GM12878 (cell line): ENCODE results near the gene CCDC15. TPM values are rescaled to one million over a fixed set of nuclear protein-coding genes. Genes with fewer than 3 reads are reported as not detected.

ENCODE experiments used
- ATAC-seq: fragments of 200-7000 bp; cut with Tn5 transposase; 3 replicates; pipeline ENCODE4 v1.9.1; 2020; ENCODE audit warnings: mild to moderate bottlenecking, moderate library complexity
- BruUV-seq: library from RNA; stranded (reverse); fragments of 400-500 nt; replicated peaks from 2 replicates; lab custom pipeline; 2021; lab: Mats Ljungman, UMichigan
- CTCF ChIA-PET: fragments of 300-600 bp; sonication (Branson Sonifier 250); formaldehyde crosslinking; extraction: SDS; loops from one replicate; lab custom pipeline; 2021; ENCODE audit warnings: inconsistent platforms; lab: Yijun Ruan, JAX
- POLR2A ChIA-PET: fragments of 350-600 bp; formaldehyde crosslinking; extraction: SDS; loops from one replicate; lab custom pipeline; 2021; ENCODE audit warnings: inconsistent platforms; lab: Charles Lee
- RAD21 ChIA-PET: fragments of 300-600 bp; sonication (Branson Sonifier 250); formaldehyde crosslinking; loops from one replicate; lab custom pipeline; 2023; ENCODE audit warnings: antibody characterized with exemption; ENCODE audit not compliant: unreplicated experiment; lab: Charles Lee
- SMC1A ChIA-PET: fragments of 300-600 bp; sonication (Branson Sonifier 250); formaldehyde crosslinking; loops from one replicate; lab custom pipeline; 2023; ENCODE audit not compliant: unreplicated experiment, uncharacterized antibody; lab: Charles Lee
- DNase-seq: peaks from one replicate; pipeline ENCODE4 v3.0.0-alpha.2; 2011; ENCODE audit warnings: low read depth, low spot score
- FAIRE-seq: peaks from 3 replicates; lab custom pipeline; 2011; peaks lifted over from hg19 to GRCh38; lab: Jason Lieb, UNC
- H2AFZ ChIP-seq: 2 replicates; pipeline ENCODE4 v1.6.0; 2011; ENCODE audit warnings: low read depth, low read length, control low read depth; ENCODE audit not compliant: control insufficient read depth
- H3K27ac ChIP-seq: 2 replicates; pipeline ENCODE4 v1.5.1; 2011; ENCODE audit warnings: control low read depth; ENCODE audit not compliant: control insufficient read depth, insufficient read depth
- H3K27me3 ChIP-seq, 2 experiments: replicated peaks in 1 of 2; 2 replicates each; pipeline versions ENCODE4 v1.6.0 to v1.6.1; 2011; ENCODE audit warnings: low read length in 1 of 2; ENCODE audit not compliant: control insufficient read depth in 2 of 2, insufficient read depth in 2 of 2
- H3K36me3 ChIP-seq, 2 experiments: 2 replicates each; pipeline ENCODE4 v1.5.1; 2011; ENCODE audit warnings: low read length in 1 of 2; ENCODE audit not compliant: control insufficient read depth in 2 of 2, insufficient read depth in 2 of 2
- H3K4me1 ChIP-seq: 2 replicates; pipeline ENCODE4 v1.6.1; 2011; ENCODE audit warnings: mild to moderate bottlenecking, low read length, moderate library complexity, mixed read lengths; ENCODE audit not compliant: control insufficient read depth, insufficient read depth
- H3K4me2 ChIP-seq: 2 replicates; pipeline ENCODE4 v1.6.0; 2011; ENCODE audit warnings: control low read depth; ENCODE audit not compliant: control insufficient read depth, insufficient read depth
- H3K4me3 ChIP-seq: fragments of 200-600 bp; sonication (generic); 2 replicates; pipeline ENCODE4 v1.5.1; 2016
- H3K79me2 ChIP-seq: 2 replicates; pipeline ENCODE4 v1.6.0; 2011; ENCODE audit warnings: low read length; ENCODE audit not compliant: control insufficient read depth, insufficient read depth
- H3K9ac ChIP-seq: 2 replicates; pipeline ENCODE4 v1.8.0; 2011; ENCODE audit warnings: low read length, control low read depth, mixed read lengths; ENCODE audit not compliant: control insufficient read depth, insufficient read depth
- H3K9me3 ChIP-seq: replicated peaks from 3 replicates; pipeline ENCODE4 v1.5.1; 2011; ENCODE audit warnings: mild to moderate bottlenecking, low read length; ENCODE audit not compliant: control insufficient read depth, insufficient read depth
- H4K20me1 ChIP-seq: 2 replicates; pipeline ENCODE4 v1.6.0; 2011; ENCODE audit not compliant: control insufficient read depth, insufficient read depth
- BRCA1 ChIP-seq: IDR thresholded peaks from 2 replicates; pipeline ENCODE4 v1.6.1; 2011; ENCODE audit warnings: low read depth, low read length, improper control_type of control experiment
- CBFB ChIP-seq: IDR thresholded peaks from 2 replicates; pipeline ENCODE4 v1.6.1; 2016; ENCODE audit warnings: antibody characterized with exemption, low read depth
- CEBPB ChIP-seq, 2 experiments: fragments of 150-350 bp in 1 of 2; IDR thresholded peaks; 2 replicates each; pipeline ENCODE4 v1.6.1; 2012 to 2014; ENCODE audit warnings: low read depth in 2 of 2, low read length in 2 of 2, borderline replicate concordance in 1 of 2, inconsistent platforms in 1 of 2
- HDAC6 ChIP-seq: fragments of 200-600 bp; sonication (generic); IDR thresholded peaks from one replicate; pipeline ENCODE4 v1.8.0; 2017; ENCODE audit warnings: antibody characterized with exemption; ENCODE audit not compliant: unreplicated experiment
- MEF2B ChIP-seq: fragments of 450-650 bp; IDR thresholded peaks from 2 replicates; pipeline ENCODE4 v1.6.1; 2018; ENCODE audit warnings: mild to moderate bottlenecking, moderate library complexity; ENCODE audit not compliant: partially characterized antibody, poor library complexity, severe bottlenecking
- MTA3 ChIP-seq: IDR thresholded peaks from 2 replicates; pipeline ENCODE4 v1.6.1; 2012; ENCODE audit warnings: low read length, inconsistent platforms, borderline replicate concordance
- NFIC ChIP-seq: IDR thresholded peaks from 2 replicates; pipeline ENCODE4 v1.6.1; 2012; ENCODE audit warnings: low read depth, mild to moderate bottlenecking, inconsistent platforms, low read length, moderate library complexity
- NKRF ChIP-seq: fragments of 450-650 bp; conservative IDR thresholded peaks from 2 replicates; pipeline ENCODE4 v1.6.1; 2017; ENCODE audit warnings: mild to moderate bottlenecking, moderate library complexity
- POLR2A ChIP-seq: IDR thresholded peaks from 2 replicates; pipeline ENCODE4 v1.6.1; 2011; ENCODE audit warnings: low read depth, mild to moderate bottlenecking, low read length
- RAD21 ChIP-seq: IDR thresholded peaks from 2 replicates; pipeline ENCODE4 v1.6.1; 2011; ENCODE audit warnings: mild to moderate bottlenecking, low read depth, low read length, moderate library complexity; ENCODE audit not compliant: insufficient read depth
- SPI1 ChIP-seq: IDR thresholded peaks from 2 replicates; pipeline ENCODE4 v1.6.1; 2011; ENCODE audit warnings: low read depth, mild to moderate bottlenecking, low read length, moderate library complexity, borderline replicate concordance; ENCODE audit not compliant: insufficient read depth
- SRF ChIP-seq, 2 experiments: IDR thresholded peaks; 2 replicates each; pipeline ENCODE4 v1.6.1; 2011; ENCODE audit warnings: low read depth in 2 of 2, low read length in 2 of 2, mild to moderate bottlenecking in 1 of 2, moderate library complexity in 1 of 2
- SUZ12 ChIP-seq: fragments of 200-600 bp; sonication (generic); IDR thresholded peaks from one replicate; pipeline ENCODE4 v1.6.1; 2018; ENCODE audit warnings: antibody characterized with exemption, mild to moderate bottlenecking; ENCODE audit not compliant: unreplicated experiment
- ZBED1 ChIP-seq: IDR thresholded peaks from 2 replicates; pipeline ENCODE4 v1.6.1; 2016; ENCODE audit warnings: borderline replicate concordance
- ZBTB11 ChIP-seq: fragments of 450-650 bp; formaldehyde crosslinking; IDR thresholded peaks from 2 replicates; pipeline ENCODE4 v1.5.0; 2022; ENCODE audit warnings: mild to moderate bottlenecking, missing genetic modification characterization
- ZNF217 ChIP-seq: fragments of 450-650 bp; IDR thresholded peaks from 2 replicates; pipeline ENCODE4 v1.6.1; 2017; ENCODE audit warnings: antibody characterized with exemption, mild to moderate bottlenecking
- ZNF384 ChIP-seq: IDR thresholded peaks from 2 replicates; pipeline ENCODE4 v1.6.1; 2012; ENCODE audit warnings: low read depth, mild to moderate bottlenecking, low read length, improper control_type of control experiment, borderline replicate concordance
- WGBS: methylation state at CpG from one replicate; pipeline ENCODE4 v1.1.6; 2016; ENCODE audit warnings: low lambda C conversion rate; ENCODE audit not compliant: insufficient replicate concordance, insufficient coverage; ENCODE audit errors: missing lambda C conversion rate; 5-methylcytosine and 5-hydroxymethylcytosine counted together
- in situ Hi-C: fragments of 300-500 bp; cut with MboI; formaldehyde crosslinking; loops from 9 replicates; pipeline ENCODE4 v1.14.3; 2018; ENCODE audit warnings: mixed read lengths
- intact Hi-C: fragments of 100-400 bp; cut with micrococcal nuclease; formaldehyde crosslinking; loops from one replicate; pipeline ENCODE4 v1.14.2; 2022; ENCODE audit not compliant: unreplicated experiment
- polyA plus RNA-seq, 11 experiments: library from polyadenylated mRNA; depleted of rRNA in 4 of 11; unstranded in 6 of 11; stranded (reverse) in 5 of 11; fragments of >200 nt; fragmentation: Nextera tagmentation in 4 of 11; fragmentation: Illumina TruSeq in 1 of 11; extraction: Ambion mirVana in 4 of 11; extraction: Trizol in 1 of 11; gene quantifications; 1 replicate in 1 of 11; 2 replicates in 10 of 11; pipeline versions ENCODE4 v1.2.1 to v1.2.3, GENCODE V29; 2011 to 2016; ENCODE audit warnings: inconsistent platforms in 2 of 11, missing spikeins in 2 of 11, low read depth in 1 of 11
- total RNA-seq, 4 experiments: library from RNA; depleted of rRNA in 3 of 4; stranded (reverse); fragments of >200 nt in 3 of 4; fragmentation: Illumina TruSeq in 1 of 4; extraction: Trizol in 1 of 4; gene quantifications; 2 replicates each; pipeline versions ENCODE4 v1.2.1 to v1.2.3, GENCODE V29; 2013 to 2021

The CCDC15 gene
- total and polyA plus RNA-seq, 10 of the 15 experiments (the other 5 are each of a cell fraction or from before 2014, with no cell fraction given) = 2.0 to 5.3 (median 3.3) TPM

DNA sequence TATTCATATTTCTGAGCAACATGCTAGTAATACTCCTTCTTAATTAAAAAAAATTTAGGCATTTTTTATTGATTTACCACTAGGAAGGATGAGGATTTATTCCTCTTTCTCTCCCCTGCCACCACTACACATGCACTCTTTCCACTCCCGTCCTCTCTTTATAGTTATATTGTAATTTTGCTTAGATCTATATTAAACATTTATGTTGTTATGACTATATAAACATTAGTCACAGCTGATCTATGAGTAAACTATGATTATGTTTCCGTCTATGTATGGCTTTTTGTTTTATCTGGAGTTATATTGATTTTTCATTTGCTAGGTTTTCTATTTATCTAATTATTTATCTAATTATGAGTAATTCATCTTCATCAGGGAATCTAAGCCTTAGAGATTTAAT is 17.8 kb downstream of the CCDC15 start:
- intact Hi-C loops (no loop called here), in situ Hi-C loops (loop anchor here (25.0 kb wide), 1 partner anchor 915 kb away; the partner anchor contains the start of gene HYLS1)
- Histone ChIP-seq H3K9ac (no peak overlapping the region), H2AFZ (no peak overlapping the region), H4K20me1 (no peaks in the 10 kb centered on the region), H3K4me1 (no peaks in the 10 kb centered on the region), H3K4me2 (no peak overlapping the region), H3K9me3 (no peaks in the 10 kb centered on the region), H3K79me2 (no peaks in the 10 kb centered on the region), H3K36me3 (no peaks in the 10 kb centered on the region), H3K27me3 (no peaks in the 10 kb centered on the region), H3K4me3 (no peak overlapping the region), H3K27ac (no peak overlapping the region)
- ATAC-seq (no peak), FAIRE-seq (no peak), DNase-seq (no peak)
- SMC1A ChIA-PET = interaction anchor here (1.0 kb wide), 2 partner anchors 144 to 169 kb away, joined by 4 read pairs; no protein-coding TSS in a partner anchor
- RAD21 ChIA-PET = interaction anchor here (1.2 to 3.4 kb wide), 2 partner anchors 146 to 170 kb away, joined by 3 to 18 read pairs; no protein-coding TSS in a partner anchor
- WGBS = 73% methylated on average over 2 of the region's 2 CpGs
- no TSS peak for BruUV-seq
- CTCF ChIA-PET = interaction anchor here (0.9 to 5.0 kb wide), 10 partner anchors 8 to 457 kb away, joined by 3 to 44 read pairs (median 4); no protein-coding TSS in a partner anchor
- POLR2A ChIA-PET = no interaction called here
- TF ChIP-seq MTA3 (no peak), SRF (IDR thresholded peaks at IDR 0.05; ENCODE audit: low read depth in 2 of 2, low read length in 2 of 2) (no peak), MEF2B (no peak), NFIC (no peak), SUZ12 (no peak), RAD21 (no peak), CBFB (no peak), CEBPB (IDR thresholded peaks at IDR 0.05; ENCODE audit: borderline replicate concordance in 1 of 2, low read depth in 2 of 2, low read length in 2 of 2) (no peak), ZNF384 (no peak), ZNF217 (no peak), SPI1 (no peak), POLR2A (no peak), BRCA1 (no peak), HDAC6 (no peak), ZBED1 (no peak), NKRF (no peak), ZBTB11 (no peak)
